Common myeloid progenitor, CD34-positive (primary cell): ENCODE results near the gene SERPINE2.

Experiments
- CTCF ChIA-PET: fragments of 350-600 bp; sonication (Branson Sonifier 250); formaldehyde crosslinking; loops from one replicate; lab custom pipeline; 2021; ENCODE audit warnings: antibody characterized with exemption; lab: Charles Lee
- POLR2A ChIA-PET: fragments of 350-600 bp; sonication (Branson Sonifier 250); formaldehyde crosslinking; loops from one replicate; lab custom pipeline; 2021; ENCODE audit warnings: antibody characterized with exemption; lab: Charles Lee
- DNase-seq, 3 donors: peaks; one replicate each; pipeline versions ENCODE4 v3.0.0 to v3.0.0-alpha.2; 2013
- H3K27ac ChIP-seq, 2 experiments: 1 replicate in 1 of 2; 2 replicates in 1 of 2; pipeline ENCODE4 v1.7.0; 2013; ENCODE audit warnings: inconsistent platforms in 2 of 2, low read length in 2 of 2, mild to moderate bottlenecking in 2 of 2, low read depth in 1 of 2, moderate library complexity in 1 of 2; ENCODE audit not compliant: severe bottlenecking in 2 of 2, insufficient read depth in 1 of 2, poor library complexity in 1 of 2
- H3K27me3 ChIP-seq, 5 experiments: replicated peaks in 2 of 5; 1 replicate in 3 of 5; 2 replicates in 2 of 5; pipeline versions ENCODE4 v1.6.1 to v1.7.0; 2013; ENCODE audit warnings: low read length in 4 of 5, mild to moderate bottlenecking in 2 of 5, moderate library complexity in 2 of 5, inconsistent platforms in 1 of 5; ENCODE audit not compliant: insufficient read depth in 5 of 5, control insufficient read depth in 4 of 5
- H3K36me3 ChIP-seq, 4 experiments: 1 replicate in 2 of 4; 2 replicates in 2 of 4; pipeline versions ENCODE4 v1.6.1 to v1.7.0; 2013; ENCODE audit warnings: low read length in 3 of 4, control low read depth in 1 of 4, mild to moderate bottlenecking in 1 of 4; ENCODE audit not compliant: control insufficient read depth in 4 of 4, insufficient read depth in 4 of 4
- H3K4me1 ChIP-seq, 4 experiments: 1 replicate in 3 of 4; 2 replicates in 1 of 4; pipeline versions ENCODE4 v1.6.1 to v1.7.1; 2013; ENCODE audit warnings: low read length in 3 of 4, mild to moderate bottlenecking in 3 of 4, control low read depth in 1 of 4, inconsistent platforms in 1 of 4, moderate library complexity in 1 of 4; ENCODE audit not compliant: control insufficient read depth in 4 of 4, insufficient read depth in 4 of 4; ENCODE audit errors: control extremely low read depth in 1 of 4
- H3K4me3 ChIP-seq, 7 experiments: 1 replicate in 4 of 7; 2 replicates in 3 of 7; pipeline versions ENCODE4 v1.5.1 to v1.7.0; 2013; ENCODE audit warnings: mild to moderate bottlenecking in 7 of 7, low read length in 6 of 7, moderate library complexity in 6 of 7, inconsistent platforms in 2 of 7, low read depth in 2 of 7, control low read depth in 1 of 7; ENCODE audit not compliant: insufficient read depth in 4 of 7, control insufficient read depth in 1 of 7; ENCODE audit errors: extremely low read depth in 1 of 7
- H3K9me3 ChIP-seq, 5 experiments: 1 replicate in 4 of 5; 2 replicates in 1 of 5; pipeline versions ENCODE4 v1.6.1 to v1.7.1; 2013; ENCODE audit warnings: low read length in 4 of 5, mild to moderate bottlenecking in 2 of 5, inconsistent platforms in 1 of 5, low read depth in 1 of 5, moderate library complexity in 1 of 5; ENCODE audit not compliant: control insufficient read depth in 4 of 5, insufficient read depth in 2 of 5; ENCODE audit errors: control extremely low read depth in 1 of 5
- WGBS: methylation state at CpG from one replicate; pipeline ENCODE4 v1.1.5; 2013; ENCODE audit not compliant: insufficient coverage; 5-methylcytosine and 5-hydroxymethylcytosine counted together

SERPINE2 gene

GRCh38 chr2:223972656-223973102 lies 66.4 kb downstream of the SERPINE2 start:
- Histone ChIP-seq H3K9me3 (no peaks in the 10 kb centered on the region), H3K27ac (no peak overlapping the region), H3K36me3 (peaks cover 4 to 6% (median 5%) of the 10 kb centered on the region in 4 experiments), H3K4me1 (no peaks in the 10 kb centered on the region), H3K4me3 (no peak overlapping the region), H3K27me3 (no peaks in the 10 kb centered on the region)
- CTCF ChIA-PET = interaction anchor here (0.8 to 9.1 kb wide), 3 partner anchors 9 to 313 kb away, joined by 5 to 144 read pairs (median 7); no protein-coding TSS in a partner anchor
- WGBS = 96% methylated on average over 3 of the region's 7 CpGs
- POLR2A ChIA-PET = no interaction called here
- DNase-seq = no peak

- CTCF ChIA-PET = interaction anchor here (0.7 to 9.1 kb wide), 11 partner anchors 9 to 471 kb away, joined by 3 to 144 read pairs (median 10); no protein-coding TSS in a partner anchor
- DNase-seq = no peak
- H3K4me1 ChIP-seq = no peaks in the 10 kb centered on the region
- no CpG with 5 or more reads among the region's 5 CpGs for WGBS
- no peak overlapping the region for H3K27ac ChIP-seq
- peaks cover 4 to 16% (median 7%) of the 10 kb centered on the region in 4 experiments for H3K36me3 ChIP-seq
- no peaks in the 10 kb centered on the region for H3K9me3 ChIP-seq
- H3K27me3 ChIP-seq = no peaks in the 10 kb centered on the region
- POLR2A ChIA-PET = interaction anchor here (1.3 kb wide), 1 partner anchor 313 kb away, joined by 3 read pairs; no protein-coding TSS in a partner anchor
- no peak overlapping the region for H3K4me3 ChIP-seq
Measured at GRCh38 chr2:223971731-223972130, 67.4 kb downstream of the SERPINE2 start.

DNA sequence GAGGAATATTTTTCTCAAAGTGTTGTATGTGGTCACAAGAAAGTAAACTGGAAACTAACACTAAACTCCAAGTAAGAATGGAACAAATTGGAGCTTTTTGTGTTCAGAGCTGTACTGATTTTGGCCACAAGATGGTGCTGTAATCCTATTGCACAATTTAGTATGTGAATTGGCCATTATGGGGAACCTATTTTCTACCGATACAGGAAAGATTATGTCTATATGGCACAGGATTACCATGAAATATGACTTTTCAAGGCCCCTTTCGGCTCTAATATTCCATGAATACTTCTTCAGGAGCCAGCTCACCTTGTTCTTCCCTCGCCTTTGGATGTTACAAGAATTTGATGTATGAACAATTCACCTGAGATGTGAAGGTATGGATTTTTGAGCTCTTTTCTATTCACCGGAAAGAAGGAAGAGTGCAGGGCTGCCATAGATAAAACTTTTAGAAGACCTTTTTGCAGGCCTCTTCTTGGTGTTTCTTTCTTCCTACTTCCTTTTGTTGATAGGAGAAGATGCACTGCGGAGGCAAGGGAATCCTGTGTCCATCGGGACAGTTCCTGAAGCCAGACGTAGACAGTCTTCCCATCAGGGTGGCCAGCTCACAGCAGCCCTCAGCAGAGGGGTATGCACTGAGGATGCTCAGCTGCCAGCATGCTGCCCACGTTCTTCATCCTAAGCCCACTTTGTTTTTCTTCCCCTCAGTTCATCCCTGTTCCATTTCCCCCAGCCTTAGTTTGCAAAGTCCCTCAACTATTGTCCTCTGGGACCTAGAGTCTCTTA lies 68.5 kb downstream of the SERPINE2 start:
- Histone ChIP-seq H3K27ac (no peak overlapping the region), H3K4me3 (no peak overlapping the region), H3K4me1 (no peaks in the 10 kb centered on the region), H3K27me3 (no peaks in the 10 kb centered on the region), H3K36me3 (peaks cover 4 to 22% (median 7%) of the 10 kb centered on the region in 4 experiments), H3K9me3 (no peaks in the 10 kb centered on the region)
- DNase-seq = peak; percentile 64 to 84 (median 74)
- POLR2A ChIA-PET = interaction anchor here (1.3 kb wide), 1 partner anchor 314 kb away, joined by 3 read pairs; no protein-coding TSS in a partner anchor
- 82% methylated on average over 5 of the region's 8 CpGs for WGBS
- CTCF ChIA-PET = interaction anchor here (0.6 to 9.1 kb wide), 37 partner anchors 7 to 681 kb away, joined by 3 to 144 read pairs (median 4); partner anchors contain the start of gene MRPL44

DNA sequence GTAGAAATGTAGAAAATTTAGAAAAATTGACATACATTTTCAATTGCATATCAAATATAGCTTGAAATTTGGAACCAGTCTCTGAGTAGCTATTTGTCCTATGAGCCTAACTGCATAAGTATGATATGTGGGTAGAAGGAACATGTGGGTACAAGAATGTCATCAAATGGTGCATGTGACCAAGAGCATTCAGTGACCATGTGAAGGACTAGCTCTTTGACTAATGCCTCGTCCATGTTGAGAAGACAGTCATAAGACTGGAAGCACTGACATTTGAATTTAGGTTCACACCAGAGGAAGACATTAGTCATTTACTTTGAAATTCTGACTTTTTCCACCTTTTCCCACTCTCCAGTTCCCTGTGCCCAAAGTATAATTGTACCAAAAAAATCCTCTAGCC lies 69.2 kb downstream of the SERPINE2 start:
- no peak overlapping the region for H3K27ac ChIP-seq
- no peak overlapping the region for H3K4me3 ChIP-seq
- no peak for DNase-seq
- no peaks in the 10 kb centered on the region for H3K27me3 ChIP-seq
- 83% methylated on average over 1 of the region's 1 CpG for WGBS
- ChIA-PET CTCF (interaction anchor here (0.6 to 9.1 kb wide), 35 partner anchors 8 to 682 kb away, joined by 3 to 144 read pairs (median 5); partner anchors contain the start of gene MRPL44), POLR2A (no interaction called here)
- H3K36me3 ChIP-seq = peaks cover 4 to 22% (median 11%) of the 10 kb centered on the region in 4 experiments
- no peaks in the 10 kb centered on the region for H3K4me1 ChIP-seq
- no peaks in the 10 kb centered on the region for H3K9me3 ChIP-seq

DNA sequence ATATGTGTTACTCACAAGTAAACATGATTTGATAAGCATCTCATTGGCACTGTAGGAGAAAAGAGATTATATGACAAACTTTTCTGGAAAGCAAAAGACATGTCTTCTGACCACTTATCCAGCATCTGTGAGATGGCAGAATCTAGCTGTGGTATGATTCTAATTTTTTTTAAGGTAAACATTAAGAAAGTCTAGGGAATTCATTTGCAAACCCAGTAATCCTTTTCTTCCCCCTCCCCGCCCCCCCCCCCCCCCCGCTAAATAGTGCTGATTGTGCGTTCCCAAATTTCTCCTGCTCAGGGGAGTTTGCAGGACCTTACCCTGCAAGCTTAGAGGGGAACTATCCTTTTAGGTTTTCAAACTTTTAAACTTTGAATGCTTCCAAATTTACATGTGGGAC lies 69.8 kb downstream of the SERPINE2 start:
- no peaks in the 10 kb centered on the region for H3K9me3 ChIP-seq
- H3K4me3 ChIP-seq = no peak overlapping the region
- POLR2A ChIA-PET = no interaction called here
- CTCF ChIA-PET = interaction anchor here (1.0 to 9.1 kb wide), 21 partner anchors 8 to 480 kb away, joined by 3 to 144 read pairs (median 7); partner anchors contain the start of gene MRPL44
- H3K4me1 ChIP-seq = no peaks in the 10 kb centered on the region
- no peak for DNase-seq
- no peaks in the 10 kb centered on the region for H3K27me3 ChIP-seq
- 40% methylated on average over 1 of the region's 3 CpGs for WGBS
- H3K27ac ChIP-seq = no peak overlapping the region
- peaks cover 4 to 26% (median 13%) of the 10 kb centered on the region in 4 experiments for H3K36me3 ChIP-seq

DNA sequence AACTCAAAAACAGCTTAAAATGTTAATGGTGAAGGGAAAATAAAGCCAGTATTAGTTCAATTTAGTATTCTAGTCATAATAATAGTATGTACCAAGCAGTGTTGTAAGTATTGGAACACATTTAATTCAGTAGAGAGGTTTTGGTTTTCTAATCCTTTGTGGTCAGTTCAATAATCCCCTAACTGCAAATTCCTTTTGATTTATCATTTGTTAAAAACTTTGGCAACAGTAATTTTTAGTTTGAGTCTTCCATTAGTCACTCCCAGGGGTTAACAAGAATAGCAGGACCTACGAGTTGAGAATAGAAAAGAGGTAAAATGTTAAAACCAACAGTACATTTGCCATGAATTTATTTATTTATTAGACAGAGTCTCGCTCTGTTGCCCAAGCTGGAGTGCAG lies 71.1 kb downstream of the SERPINE2 start:
- no peaks in the 10 kb centered on the region for H3K9me3 ChIP-seq
- CTCF ChIA-PET = interaction anchor here (0.6 to 9.1 kb wide), 9 partner anchors 10 to 385 kb away, joined by 3 to 144 read pairs (median 3); partner anchors contain the start of gene MRPL44
- H3K4me1 ChIP-seq = no peaks in the 10 kb centered on the region
- H3K36me3 ChIP-seq = peaks cover 7 to 33% (median 20%) of the 10 kb centered on the region in 4 experiments
- no peak overlapping the region for H3K27ac ChIP-seq
- 100% methylated on average over 1 of the region's 2 CpGs for WGBS
- no peak overlapping the region for H3K4me3 ChIP-seq
- no peaks in the 10 kb centered on the region for H3K27me3 ChIP-seq
- DNase-seq = no peak
- POLR2A ChIA-PET = interaction anchor here (1.5 kb wide), 1 partner anchor 10 kb away, joined by 3 read pairs; the partner anchor contains the start of gene MRPL44
